ENCODE results near the gene ZNF525. TPM values are rescaled to one million over a fixed set of nuclear protein-coding genes. Genes with fewer than 3 reads are reported as not detected.

The ZNF525 gene
- total RNA-seq, 4 donors from 2014 or later = 9.6 to 14.5 (median 12.3) TPM

GRCh38 chr19:53365899-53366493 lies 491 bp downstream of the ZNF525 start:
- Histone ChIP-seq H3K36me3 (no peaks in the 10 kb centered on the region), H3K9me3 (no peaks in the 10 kb centered on the region), H3K27me3 (no peaks in the 10 kb centered on the region), H3K4me1 (peaks cover 7 to 20% (median 14%) of the 10 kb centered on the region in 4 donors), H3K4me3 (peak overlapping the region; percentile 59 to 80 (median 76)), H3K27ac (replicated peaks in 1 of 4) (peak overlapping the region; percentile 77 to 84 (median 81))
- intact Hi-C loops (cut with DNase I) = loop anchor here (2.0 to 5.0 kb wide), 2 partner anchors 29 to 169 kb away; partner anchors contain the start of gene ZNF765
- no peak for DNase-seq (ENCODE audit: extremely low spot score)
- TF ChIP-seq POLR2AphosphoS5 (IDR thresholded peaks at IDR 0.05) (no peak), EP300 (IDR thresholded peaks at IDR 0.05) (no peak), POLR2A (IDR thresholded peaks at IDR 0.05; ENCODE audit: low read depth) (no peak)
- TF ChIP-seq, protein P1, sequence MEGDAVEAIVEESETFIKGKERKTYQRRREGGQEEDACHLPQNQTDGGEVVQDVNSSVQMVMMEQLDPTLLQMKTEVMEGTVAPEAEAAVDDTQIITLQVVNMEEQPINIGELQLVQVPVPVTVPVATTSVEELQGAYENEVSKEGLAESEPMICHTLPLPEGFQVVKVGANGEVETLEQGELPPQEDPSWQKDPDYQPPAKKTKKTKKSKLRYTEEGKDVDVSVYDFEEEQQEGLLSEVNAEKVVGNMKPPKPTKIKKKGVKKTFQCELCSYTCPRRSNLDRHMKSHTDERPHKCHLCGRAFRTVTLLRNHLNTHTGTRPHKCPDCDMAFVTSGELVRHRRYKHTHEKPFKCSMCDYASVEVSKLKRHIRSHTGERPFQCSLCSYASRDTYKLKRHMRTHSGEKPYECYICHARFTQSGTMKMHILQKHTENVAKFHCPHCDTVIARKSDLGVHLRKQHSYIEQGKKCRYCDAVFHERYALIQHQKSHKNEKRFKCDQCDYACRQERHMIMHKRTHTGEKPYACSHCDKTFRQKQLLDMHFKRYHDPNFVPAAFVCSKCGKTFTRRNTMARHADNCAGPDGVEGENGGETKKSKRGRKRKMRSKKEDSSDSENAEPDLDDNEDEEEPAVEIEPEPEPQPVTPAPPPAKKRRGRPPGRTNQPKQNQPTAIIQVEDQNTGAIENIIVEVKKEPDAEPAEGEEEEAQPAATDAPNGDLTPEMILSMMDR (IDR thresholded peaks at IDR 0.05) = no peak
- 3% methylated on average over 17 of the region's 32 CpGs for WGBS

DNA sequence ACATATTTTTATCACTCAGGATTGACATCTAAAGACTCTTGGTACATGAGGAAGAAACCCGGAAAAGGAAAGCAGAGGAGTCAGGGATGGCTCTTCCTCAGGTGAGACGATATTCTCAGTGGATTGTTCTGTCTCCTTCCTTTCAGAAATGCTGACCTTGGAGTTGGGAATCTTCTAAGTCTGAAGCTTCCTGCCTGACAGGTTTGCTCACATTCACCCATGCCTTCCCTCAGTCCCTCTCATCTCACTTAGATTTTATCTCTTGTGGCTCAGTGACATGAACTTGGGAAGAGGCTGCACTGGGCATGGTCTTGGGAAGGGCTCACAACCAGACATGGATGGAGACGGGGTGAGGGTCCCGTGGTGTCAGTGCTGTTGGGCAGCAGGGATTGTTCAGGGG lies 6.7 kb downstream of the ZNF525 start:
- H3K4me1 ChIP-seq = no peaks in the 10 kb centered on the region
- H3K27me3 ChIP-seq = no peaks in the 10 kb centered on the region
- TF ChIP-seq POLR2A (IDR thresholded peaks at IDR 0.05; ENCODE audit: low read depth) = no peak
- no peak for TF ChIP-seq POLR2AphosphoS5 (IDR thresholded peaks at IDR 0.05)
- TF ChIP-seq, protein P1 (IDR thresholded peaks at IDR 0.05) = no peak
- TF ChIP-seq EP300 (IDR thresholded peaks at IDR 0.05) = no peak
- H3K4me3 ChIP-seq = no peak overlapping the region
- peaks cover 12 to 52% (median 29%) of the 10 kb centered on the region in 4 donors for H3K36me3 ChIP-seq
- intact Hi-C loops (cut with DNase I) = no loop called here
- no peaks in the 10 kb centered on the region for H3K9me3 ChIP-seq
- no peak overlapping the region for H3K27ac ChIP-seq (replicated peaks in 1 of 4)
- WGBS = 95% methylated on average over 4 of the region's 4 CpGs
- no peak for DNase-seq (ENCODE audit: extremely low spot score)

- 66% methylated on average over 3 of the region's 3 CpGs for WGBS
These were observed 8.8 kb downstream of the ZNF525 start for GRCh38 chr19:53374288-53374687.

DNA sequence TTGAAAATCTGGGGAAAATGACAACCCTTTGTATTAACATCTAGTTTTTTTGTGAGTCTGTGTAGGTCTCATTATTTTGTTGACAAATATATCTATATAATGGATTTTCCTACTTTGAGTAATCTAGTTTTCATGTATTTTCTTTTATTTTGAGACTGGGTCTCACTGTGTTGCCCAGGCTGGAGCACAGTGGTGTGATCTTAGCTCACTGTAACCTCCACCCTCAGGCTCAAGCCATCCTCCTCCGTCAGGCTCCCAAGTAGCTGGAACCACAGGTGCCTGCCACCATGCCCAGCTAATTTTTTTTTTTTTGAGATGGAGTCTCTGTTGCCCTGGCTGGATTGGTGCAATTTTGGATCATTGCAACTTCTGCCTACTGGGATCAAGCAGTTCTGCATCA lies 9.2 kb downstream of the ZNF525 start:
- no peak for DNase-seq (ENCODE audit: extremely low spot score)
- no peaks in the 10 kb centered on the region for H3K27me3 ChIP-seq
- peaks cover 37 to 77% (median 48%) of the 10 kb centered on the region in 4 donors for H3K36me3 ChIP-seq
- TF ChIP-seq POLR2AphosphoS5 (IDR thresholded peaks at IDR 0.05) (no peak), EP300 (IDR thresholded peaks at IDR 0.05) (no peak)
- TF ChIP-seq, protein P1 (IDR thresholded peaks at IDR 0.05) = no peak
- intact Hi-C loops (cut with DNase I) = no loop called here
- no peak overlapping the region for H3K4me3 ChIP-seq
- H3K4me1 ChIP-seq = no peaks in the 10 kb centered on the region
- WGBS = 100% methylated on average over 1 of the region's 1 CpG
- H3K27ac ChIP-seq (replicated peaks in 1 of 4) = no peak overlapping the region
- no peaks in the 10 kb centered on the region for H3K9me3 ChIP-seq

More at GRCh38 chr19:53374288-53374687, 8.8 kb downstream of the ZNF525 start:
- H3K4me1 ChIP-seq = no peaks in the 10 kb centered on the region
- H3K27ac ChIP-seq (replicated peaks in 1 of 4) = no peak overlapping the region
- intact Hi-C loops (cut with DNase I) = no loop called here
- TF ChIP-seq, protein P1 (IDR thresholded peaks at IDR 0.05) = no peak
- no peak for TF ChIP-seq POLR2A (IDR thresholded peaks at IDR 0.05; ENCODE audit: low read depth)
- TF ChIP-seq EP300 (IDR thresholded peaks at IDR 0.05) = no peak
- TF ChIP-seq POLR2AphosphoS5 (IDR thresholded peaks at IDR 0.05) = no peak
- no peaks in the 10 kb centered on the region for H3K9me3 ChIP-seq
- H3K36me3 ChIP-seq = peaks cover 33 to 73% (median 47%) of the 10 kb centered on the region in 4 donors
- no peak for DNase-seq (ENCODE audit: extremely low spot score)
- H3K4me3 ChIP-seq = no peak overlapping the region
- H3K27me3 ChIP-seq = no peaks in the 10 kb centered on the region

- no peaks in the 10 kb centered on the region for H3K4me1 ChIP-seq
- no peak overlapping the region for H3K27ac ChIP-seq (replicated peaks in 1 of 4)
- intact Hi-C loops (cut with DNase I) = no loop called here
- H3K4me3 ChIP-seq = no peak overlapping the region
- no peak for TF ChIP-seq POLR2AphosphoS5 (IDR thresholded peaks at IDR 0.05)
- no peak for TF ChIP-seq POLR2A (IDR thresholded peaks at IDR 0.05; ENCODE audit: low read depth)
- TF ChIP-seq, protein P1 (IDR thresholded peaks at IDR 0.05) = no peak
- TF ChIP-seq EP300 (IDR thresholded peaks at IDR 0.05) = no peak
- H3K9me3 ChIP-seq = peaks cover 0 to 9% (median 0%) of the 10 kb centered on the region in 4 donors
- WGBS = 97% methylated on average over 3 of the region's 3 CpGs
- peaks cover 37 to 67% (median 44%) of the 10 kb centered on the region in 4 donors for H3K36me3 ChIP-seq
- no peaks in the 10 kb centered on the region for H3K27me3 ChIP-seq
- DNase-seq (ENCODE audit: extremely low spot score) = no peak
These were observed 15.9 kb downstream of the ZNF525 start for GRCh38 chr19:53381376-53381775.
